ENCODE results near the gene PTPRN2.

- TF ChIP-seq CTCF (IDR thresholded peaks at IDR 0.05) (no peak), POLR2A (IDR thresholded peaks at IDR 0.05) (no peak)
Observed at GRCh38 chr7:157587805-157588560, 999.6 kb downstream of the PTPRN2 start.
